ENCODE results near the gene KIF1A. TPM values are rescaled to one million over a fixed set of nuclear protein-coding genes. Genes with fewer than 3 reads are reported as not detected.

The KIF1A gene
- total RNA-seq, 1 donor from 2014 or later, result 52.2 TPM

DNA sequence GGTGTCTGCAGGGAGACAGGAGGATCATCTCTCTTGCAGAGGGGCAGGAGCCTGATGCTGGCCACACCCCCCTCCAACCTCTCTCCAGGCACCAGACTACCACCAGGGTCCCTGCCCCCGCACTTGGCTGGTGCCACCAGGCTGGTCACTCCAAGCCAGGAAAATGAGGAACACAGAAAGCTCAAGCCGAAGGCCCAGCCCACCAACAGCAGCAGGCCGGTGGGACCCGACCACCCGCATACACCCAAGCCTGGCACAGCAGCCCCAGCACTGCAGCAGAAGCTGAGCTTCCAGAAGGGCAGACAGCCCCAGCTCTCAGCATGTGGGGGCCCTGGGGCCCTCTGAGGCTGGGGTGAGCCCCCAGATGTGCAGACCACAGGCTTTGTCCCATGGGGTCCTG, 52.7 kb downstream of the KIF1A start:
- no peak overlapping the region for H3K27ac Mint-ChIP-seq (ENCODE audit: unreplicated experiment)

DNA sequence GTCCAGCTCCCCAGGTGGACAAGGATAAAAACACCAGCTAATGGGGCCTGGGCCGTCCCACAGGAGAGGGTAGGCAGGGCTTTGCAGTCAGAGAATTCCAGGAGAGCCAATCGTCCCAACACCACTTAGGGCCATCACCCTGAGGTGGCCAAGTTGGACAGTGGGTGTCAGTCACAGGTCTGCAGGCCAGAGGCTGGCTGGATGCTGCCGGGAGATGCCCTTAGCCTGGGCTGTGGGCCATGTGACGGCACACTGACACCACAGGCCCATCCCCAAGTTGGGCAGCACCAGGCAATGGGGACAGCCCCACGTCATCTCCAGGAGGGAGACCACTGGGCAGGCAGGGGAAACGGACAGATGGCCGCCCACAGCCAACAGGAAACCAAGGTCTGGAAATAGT, 53.9 kb downstream of the KIF1A start:
- Mint-ChIP-seq H3K27ac (ENCODE audit: unreplicated experiment) (no peak overlapping the region), H3K4me3 (ENCODE audit: unreplicated experiment) (no peak overlapping the region), H3K27me3 (ENCODE audit: unreplicated experiment) (peaks cover 5% of the 10 kb centered on the region), H3K9me3 (ENCODE audit: unreplicated experiment) (no peaks in the 10 kb centered on the region), H3K4me1 (ENCODE audit: unreplicated experiment) (no peaks in the 10 kb centered on the region), H3K36me3 (ENCODE audit: low read depth, unreplicated experiment) (no peaks in the 10 kb centered on the region)
- TF ChIP-seq, protein P1, sequence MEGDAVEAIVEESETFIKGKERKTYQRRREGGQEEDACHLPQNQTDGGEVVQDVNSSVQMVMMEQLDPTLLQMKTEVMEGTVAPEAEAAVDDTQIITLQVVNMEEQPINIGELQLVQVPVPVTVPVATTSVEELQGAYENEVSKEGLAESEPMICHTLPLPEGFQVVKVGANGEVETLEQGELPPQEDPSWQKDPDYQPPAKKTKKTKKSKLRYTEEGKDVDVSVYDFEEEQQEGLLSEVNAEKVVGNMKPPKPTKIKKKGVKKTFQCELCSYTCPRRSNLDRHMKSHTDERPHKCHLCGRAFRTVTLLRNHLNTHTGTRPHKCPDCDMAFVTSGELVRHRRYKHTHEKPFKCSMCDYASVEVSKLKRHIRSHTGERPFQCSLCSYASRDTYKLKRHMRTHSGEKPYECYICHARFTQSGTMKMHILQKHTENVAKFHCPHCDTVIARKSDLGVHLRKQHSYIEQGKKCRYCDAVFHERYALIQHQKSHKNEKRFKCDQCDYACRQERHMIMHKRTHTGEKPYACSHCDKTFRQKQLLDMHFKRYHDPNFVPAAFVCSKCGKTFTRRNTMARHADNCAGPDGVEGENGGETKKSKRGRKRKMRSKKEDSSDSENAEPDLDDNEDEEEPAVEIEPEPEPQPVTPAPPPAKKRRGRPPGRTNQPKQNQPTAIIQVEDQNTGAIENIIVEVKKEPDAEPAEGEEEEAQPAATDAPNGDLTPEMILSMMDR (IDR thresholded peaks at IDR 0.05; ENCODE audit: unreplicated experiment), result no peak
- DNase-seq (ENCODE audit: low spot score), result no peak

More for the DNA sequence above, 52.7 kb downstream of the KIF1A start:
- Mint-ChIP-seq H3K4me3 (ENCODE audit: unreplicated experiment) (no peak overlapping the region), H3K4me1 (ENCODE audit: unreplicated experiment) (no peaks in the 10 kb centered on the region), H3K27me3 (ENCODE audit: unreplicated experiment) (peaks cover 5% of the 10 kb centered on the region), H3K36me3 (ENCODE audit: low read depth, unreplicated experiment) (no peaks in the 10 kb centered on the region), H3K9me3 (ENCODE audit: unreplicated experiment) (no peaks in the 10 kb centered on the region)
- TF ChIP-seq, protein P1 (IDR thresholded peaks at IDR 0.05; ENCODE audit: unreplicated experiment), result no peak
- DNase-seq (ENCODE audit: low spot score), result no peak

DNA sequence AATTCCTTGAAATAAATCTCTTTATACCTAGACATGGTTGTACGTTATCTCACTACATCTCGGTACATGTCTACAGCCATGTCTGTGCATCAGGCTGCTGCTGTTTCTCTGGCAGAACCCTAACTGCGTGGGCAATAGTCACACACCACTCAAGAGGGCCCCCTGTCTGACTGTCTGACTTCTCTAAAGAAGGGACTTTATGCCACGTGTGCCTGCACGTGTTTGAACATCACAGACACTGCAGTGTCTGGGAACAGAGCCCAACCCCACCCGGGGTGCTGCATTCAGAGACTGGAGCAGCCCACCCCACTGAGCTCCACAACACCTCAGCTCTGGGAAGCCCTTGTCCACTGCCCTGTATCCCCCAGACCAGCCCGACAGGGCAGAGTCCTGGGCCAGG, 55.0 kb downstream of the KIF1A start:
- peak overlapping the region; percentile 42 for H3K27ac Mint-ChIP-seq (ENCODE audit: unreplicated experiment)
- TF ChIP-seq, protein P1 (IDR thresholded peaks at IDR 0.05; ENCODE audit: unreplicated experiment), result no peak
- DNase-seq (ENCODE audit: low spot score), result no peak
- H3K4me3 Mint-ChIP-seq (ENCODE audit: unreplicated experiment), result no peak overlapping the region
- no peaks in the 10 kb centered on the region for H3K36me3 Mint-ChIP-seq (ENCODE audit: low read depth, unreplicated experiment)
- no peaks in the 10 kb centered on the region for H3K4me1 Mint-ChIP-seq (ENCODE audit: unreplicated experiment)
- H3K9me3 Mint-ChIP-seq (ENCODE audit: unreplicated experiment), result no peaks in the 10 kb centered on the region
- peaks cover 5% of the 10 kb centered on the region for H3K27me3 Mint-ChIP-seq (ENCODE audit: unreplicated experiment)

DNA sequence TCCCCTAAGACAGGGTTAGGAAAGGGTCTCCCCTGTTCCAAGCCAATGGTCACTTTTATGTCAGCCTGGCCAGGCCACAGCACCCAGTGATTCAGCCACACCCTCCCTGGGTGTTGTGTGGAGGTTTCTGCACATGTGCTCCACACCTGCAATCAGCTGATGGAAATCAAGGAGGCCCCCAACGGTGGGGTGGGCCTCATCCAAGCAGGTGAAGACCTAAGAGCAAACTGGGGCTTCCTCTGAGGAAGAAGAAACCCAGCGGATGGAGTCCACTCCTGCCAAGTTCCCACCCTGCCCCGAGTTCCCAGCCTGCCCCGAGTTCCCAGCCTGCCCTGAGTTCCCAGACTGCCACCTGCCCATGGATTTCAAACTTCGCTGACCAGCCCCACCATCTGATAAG, 55.4 kb downstream of the KIF1A start:
- TF ChIP-seq, protein P1 (IDR thresholded peaks at IDR 0.05; ENCODE audit: unreplicated experiment), result no peak

DNA sequence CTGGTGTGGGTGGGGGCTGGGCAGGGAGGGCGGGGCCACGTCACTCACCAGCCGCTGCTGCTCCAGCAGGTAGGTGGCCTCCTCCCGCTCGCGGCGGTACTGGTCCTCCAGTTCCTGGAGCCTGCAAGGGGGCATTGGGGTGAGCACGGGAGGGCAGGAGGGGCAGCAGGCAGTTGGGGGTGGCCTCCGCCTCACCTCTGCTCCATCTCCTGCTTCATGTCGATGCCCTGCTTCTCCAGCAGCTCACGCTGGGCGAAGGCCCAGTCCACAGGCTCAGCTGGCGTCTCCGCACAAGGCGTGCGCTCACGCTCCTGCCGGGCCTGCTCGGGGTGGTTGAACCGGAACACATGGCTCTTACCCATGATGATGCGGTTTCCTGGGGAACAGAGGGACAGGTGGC, 57.0 kb downstream of the KIF1A start:
- TF ChIP-seq, protein P1 (IDR thresholded peaks at IDR 0.05; ENCODE audit: unreplicated experiment), result no peak
- Mint-ChIP-seq H3K9me3 (ENCODE audit: unreplicated experiment) (no peaks in the 10 kb centered on the region), H3K27ac (ENCODE audit: unreplicated experiment) (no peak overlapping the region), H3K4me1 (ENCODE audit: unreplicated experiment) (no peaks in the 10 kb centered on the region), H3K27me3 (ENCODE audit: unreplicated experiment) (peaks cover 13% of the 10 kb centered on the region), H3K36me3 (ENCODE audit: low read depth, unreplicated experiment) (peaks cover 10% of the 10 kb centered on the region), H3K4me3 (ENCODE audit: unreplicated experiment) (no peak overlapping the region)
- DNase-seq (ENCODE audit: low spot score), result no peak

More for the DNA sequence above, 55.4 kb downstream of the KIF1A start:
- Mint-ChIP-seq H3K27me3 (ENCODE audit: unreplicated experiment) (peaks cover 5% of the 10 kb centered on the region), H3K4me1 (ENCODE audit: unreplicated experiment) (no peaks in the 10 kb centered on the region), H3K9me3 (ENCODE audit: unreplicated experiment) (no peaks in the 10 kb centered on the region), H3K4me3 (ENCODE audit: unreplicated experiment) (no peak overlapping the region), H3K36me3 (ENCODE audit: low read depth, unreplicated experiment) (no peaks in the 10 kb centered on the region), H3K27ac (ENCODE audit: unreplicated experiment) (peak overlapping the region; percentile 42)
- no peak for DNase-seq (ENCODE audit: low spot score)

Data from endothelial cell (in vitro differentiated cells).